K562 (cell line): ENCODE results near the gene GPR39. TPM values are rescaled to one million over a fixed set of nuclear protein-coding genes. Genes with fewer than 3 reads are reported as not detected.

Source experiments
- BMI1 ChIP-seq: fragments of 150-350 bp; IDR thresholded peaks from 2 replicates; pipeline ENCODE4 v1.6.1; 2014; ENCODE audit warnings: low read length
- CCAR2 ChIP-seq: fragments of 200-400 bp; formaldehyde crosslinking; IDR thresholded peaks from 2 replicates; pipeline ENCODE4 v1.6.1; 2017; ENCODE audit warnings: mild to moderate bottlenecking, low read depth, low read length
- HSF4 ChIP-seq: fragments of 250-450 bp; sonication (Bioruptor Pico); IDR thresholded peaks from 2 replicates; pipeline ENCODE4 v2.1.2; 2022; ENCODE audit warnings: mild to moderate bottlenecking, moderate library complexity, borderline replicate concordance
- MTA1 ChIP-seq: fragments of 450-650 bp; IDR thresholded peaks from 2 replicates; pipeline ENCODE4 v1.6.1; 2017; ENCODE audit warnings: borderline replicate concordance
- RCOR1 ChIP-seq, 2 experiments: IDR thresholded peaks; 2 replicates each; pipeline ENCODE4 v1.6.1; 2012; ENCODE audit warnings: low read depth in 2 of 2, low read length in 2 of 2, borderline replicate concordance in 1 of 2, improper control_type of control experiment in 1 of 2
- RHOXF2B ChIP-seq: fragments of 250-450 bp; sonication (Bioruptor Pico); conservative IDR thresholded peaks from 2 replicates; pipeline ENCODE4 v1.5.1; 2021
- SMARCB1 ChIP-seq: IDR thresholded peaks from 2 replicates; pipeline ENCODE4 v1.6.1; 2011; ENCODE audit warnings: improper control_type of control experiment, low read depth; ENCODE audit not compliant: insufficient read length
- STAT6 ChIP-seq: sonication (generic); formaldehyde crosslinking; IDR thresholded peaks from 2 replicates; pipeline ENCODE4 v1.8.1; 2023; ENCODE audit warnings: mild to moderate bottlenecking, missing genetic modification reagents
- TFAM ChIP-seq: fragments of 250-450 bp; sonication (Bioruptor Pico); conservative IDR thresholded peaks from 2 replicates; pipeline ENCODE4 v1.5.0; 2021; ENCODE audit warnings: mild to moderate bottlenecking, moderate library complexity
- ZNF133 ChIP-seq: fragments of 250-450 bp; sonication (Bioruptor Pico); IDR thresholded peaks from 2 replicates; pipeline ENCODE4 v1.4.0; 2020; ENCODE audit warnings: mild to moderate bottlenecking
- ZZZ3 ChIP-seq: fragments of 450-650 bp; IDR thresholded peaks from 2 replicates; pipeline ENCODE4 v1.6.1; 2016; ENCODE audit warnings: antibody characterized with exemption, mild to moderate bottlenecking, moderate library complexity
- polyA plus RNA-seq, 8 experiments: library from polyadenylated mRNA; depleted of rRNA in 4 of 8; stranded (reverse) in 5 of 8; unstranded in 3 of 8; fragments of >200 nt; fragmentation: Nextera tagmentation in 2 of 8; fragmentation: Illumina TruSeq in 1 of 8; extraction: Ambion mirVana in 2 of 8; extraction: Trizol in 1 of 8; gene quantifications; 2 replicates each; pipeline versions ENCODE4 v1.2.1 to v1.2.3, GENCODE V29; 2011 to 2014; ENCODE audit warnings: inconsistent platforms in 1 of 8, missing spikeins in 1 of 8
- total RNA-seq, 7 experiments: library from RNA; depleted of rRNA in 6 of 7; stranded (reverse); fragments of >200 nt in 6 of 7; fragmentation: Illumina TruSeq in 2 of 7; extraction: Trizol in 2 of 7; gene quantifications; 2 replicates each; pipeline versions ENCODE4 v1.2.1 to v1.2.3, GENCODE V29; 2011 to 2021; ENCODE audit warnings: low replicate concordance in 1 of 7
- TF ChIP-seq, protein P1 (sequence below): fragments of 450-650 bp; formaldehyde crosslinking; IDR thresholded peaks from 2 replicates; pipeline ENCODE4 v1.4.0; 2022; ENCODE audit warnings: missing genetic modification characterization

The GPR39 gene
- total and polyA plus RNA-seq, 9 of the 15 experiments (the other 6 are each of a cell fraction or from before 2014, with no cell fraction given) = 0.04 TPM; not detected in 8

DNA sequence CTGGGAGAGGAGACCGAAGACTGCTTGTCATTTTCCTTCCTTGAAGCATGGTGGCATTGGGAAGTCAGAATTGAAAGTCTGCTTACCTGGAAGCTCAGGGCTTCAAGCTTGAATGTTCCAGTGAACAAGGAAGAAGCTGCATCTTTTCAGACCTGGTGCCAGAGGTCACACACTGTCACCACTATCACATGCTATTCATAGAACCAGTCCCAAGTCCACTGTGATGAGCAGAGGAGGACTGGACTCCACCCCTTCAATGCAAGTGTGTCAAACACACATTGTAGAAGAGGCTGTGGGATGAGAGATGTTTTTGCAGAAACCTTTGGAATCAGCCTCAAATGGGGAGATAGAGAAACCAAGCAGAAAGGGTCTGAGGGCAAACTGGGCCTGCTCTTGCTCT lies 172.0 kb downstream of the GPR39 start (continued):
- TF ChIP-seq ZNF133 (no peak), MTA1 (no peak), SMARCB1 (no peak), ZZZ3 (no peak), RCOR1 (IDR thresholded peaks at IDR 0.05; ENCODE audit: borderline replicate concordance in 1 of 2, low read depth in 2 of 2, low read length in 2 of 2) (no peak), BMI1 (no peak), RHOXF2B (CRISPR knock-in tag) (no peak), CCAR2 (no peak), HSF4 (CRISPR knock-in tag) (no peak), TFAM (CRISPR knock-in tag) (no peak), STAT6 (CRISPR knock-in tag) (no peak)
- TF ChIP-seq, protein P1, sequence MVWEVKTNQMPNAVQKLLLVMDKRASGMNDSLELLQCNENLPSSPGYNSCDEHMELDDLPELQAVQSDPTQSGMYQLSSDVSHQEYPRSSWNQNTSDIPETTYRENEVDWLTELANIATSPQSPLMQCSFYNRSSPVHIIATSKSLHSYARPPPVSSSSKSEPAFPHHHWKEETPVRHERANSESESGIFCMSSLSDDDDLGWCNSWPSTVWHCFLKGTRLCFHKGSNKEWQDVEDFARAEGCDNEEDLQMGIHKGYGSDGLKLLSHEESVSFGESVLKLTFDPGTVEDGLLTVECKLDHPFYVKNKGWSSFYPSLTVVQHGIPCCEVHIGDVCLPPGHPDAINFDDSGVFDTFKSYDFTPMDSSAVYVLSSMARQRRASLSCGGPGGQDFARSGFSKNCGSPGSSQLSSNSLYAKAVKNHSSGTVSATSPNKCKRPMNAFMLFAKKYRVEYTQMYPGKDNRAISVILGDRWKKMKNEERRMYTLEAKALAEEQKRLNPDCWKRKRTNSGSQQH (CRISPR knock-in tag) = no peak
